ENCODE data around the gene COX7A2. TPM values are rescaled to one million over a fixed set of nuclear protein-coding genes. Genes with fewer than 3 reads are reported as not detected.
A peak's percentile ranks its signal among the peaks of the same experiment; 100 is the strongest.

COX7A2 gene
- total RNA-seq, 1 donor from 2014 or later: 232 TPM

DNA sequence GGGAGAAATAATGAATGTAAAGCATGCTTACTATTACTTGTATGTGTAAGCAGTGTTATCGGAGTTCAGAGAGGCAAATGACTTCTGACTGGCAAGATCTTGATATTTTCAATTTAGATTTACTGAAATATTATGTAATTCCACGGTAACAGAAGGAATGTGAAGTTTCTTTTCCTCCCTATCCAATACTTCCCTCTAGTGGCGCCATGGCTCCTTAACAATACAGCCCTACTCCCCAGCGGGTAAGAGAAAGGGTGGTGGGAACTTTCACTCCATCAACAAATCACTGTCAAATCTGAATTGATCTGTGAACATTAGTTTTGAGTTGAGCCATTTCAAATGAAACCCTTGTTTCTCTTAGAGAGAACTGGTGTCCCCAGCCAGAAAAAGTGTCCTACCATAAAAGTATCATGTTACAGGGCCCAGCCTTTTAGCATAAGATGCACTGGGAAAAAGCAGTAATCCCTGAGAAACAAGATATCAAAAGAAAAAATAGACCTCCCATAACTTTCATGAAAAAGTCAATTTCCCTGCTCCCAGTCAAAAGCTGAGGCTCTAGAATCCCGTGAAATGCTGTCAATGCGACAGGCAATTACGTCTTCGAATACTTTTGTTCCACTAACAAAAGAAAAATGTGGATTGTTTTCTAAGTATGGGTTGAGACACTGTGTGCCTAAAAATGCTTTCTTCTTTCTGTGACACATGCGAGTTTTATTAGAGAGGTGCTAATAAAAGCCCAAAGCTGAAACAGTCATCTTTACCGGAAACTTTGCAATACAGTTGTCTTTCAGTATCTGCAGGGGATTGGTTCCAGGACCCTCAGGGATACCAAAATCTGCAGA is 12.9 kb downstream of the COX7A2 start:
- Mint-ChIP-seq H3K27ac (no peak overlapping the region), H3K4me1 (peaks cover 4% of the 10 kb centered on the region), H3K36me3 (no peaks in the 10 kb centered on the region), H3K9me3 (peaks cover 10% of the 10 kb centered on the region), H3K27me3 (ENCODE audit: low read depth) (no peaks in the 10 kb centered on the region), H3K4me3 (no peak overlapping the region)
- TF ChIP-seq, protein P1, sequence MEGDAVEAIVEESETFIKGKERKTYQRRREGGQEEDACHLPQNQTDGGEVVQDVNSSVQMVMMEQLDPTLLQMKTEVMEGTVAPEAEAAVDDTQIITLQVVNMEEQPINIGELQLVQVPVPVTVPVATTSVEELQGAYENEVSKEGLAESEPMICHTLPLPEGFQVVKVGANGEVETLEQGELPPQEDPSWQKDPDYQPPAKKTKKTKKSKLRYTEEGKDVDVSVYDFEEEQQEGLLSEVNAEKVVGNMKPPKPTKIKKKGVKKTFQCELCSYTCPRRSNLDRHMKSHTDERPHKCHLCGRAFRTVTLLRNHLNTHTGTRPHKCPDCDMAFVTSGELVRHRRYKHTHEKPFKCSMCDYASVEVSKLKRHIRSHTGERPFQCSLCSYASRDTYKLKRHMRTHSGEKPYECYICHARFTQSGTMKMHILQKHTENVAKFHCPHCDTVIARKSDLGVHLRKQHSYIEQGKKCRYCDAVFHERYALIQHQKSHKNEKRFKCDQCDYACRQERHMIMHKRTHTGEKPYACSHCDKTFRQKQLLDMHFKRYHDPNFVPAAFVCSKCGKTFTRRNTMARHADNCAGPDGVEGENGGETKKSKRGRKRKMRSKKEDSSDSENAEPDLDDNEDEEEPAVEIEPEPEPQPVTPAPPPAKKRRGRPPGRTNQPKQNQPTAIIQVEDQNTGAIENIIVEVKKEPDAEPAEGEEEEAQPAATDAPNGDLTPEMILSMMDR (IDR thresholded peaks at IDR 0.05; ENCODE audit: unreplicated experiment): peak; percentile 36
- DNase-seq (ENCODE audit: low spot score in 2 of 2, unreplicated experiment in 2 of 2): no peak

DNA sequence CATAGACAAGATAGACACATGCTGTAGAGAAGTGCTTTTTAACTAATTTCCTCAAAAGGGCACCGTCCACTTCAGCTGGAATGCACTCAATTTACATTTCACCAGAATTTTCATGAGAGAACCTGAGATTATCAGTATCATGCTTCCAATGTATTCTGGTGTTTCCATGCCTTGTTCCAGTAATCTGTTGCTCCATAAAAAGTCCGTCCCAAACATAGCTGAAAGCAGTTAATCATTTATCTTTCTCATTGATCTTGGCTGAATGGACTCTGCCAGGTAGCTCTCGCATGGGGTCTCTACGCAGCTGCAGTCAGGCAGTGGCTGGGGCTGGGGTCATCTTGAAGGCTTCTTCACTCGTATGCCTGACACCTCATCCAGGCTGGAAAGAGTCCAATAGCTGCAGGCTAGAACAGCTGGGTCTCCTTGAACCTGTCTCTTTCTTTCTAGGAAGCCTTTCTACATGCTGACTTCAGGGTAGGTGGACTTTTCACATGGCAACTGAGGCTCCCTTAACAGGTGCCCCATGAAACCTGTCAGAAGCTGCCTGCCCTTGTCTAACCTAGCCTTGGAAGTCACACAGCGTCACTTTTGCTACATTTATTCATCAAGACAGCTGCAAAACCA is 19.2 kb downstream of the COX7A2 start:
- Mint-ChIP-seq H3K9me3 (peaks cover 10% of the 10 kb centered on the region), H3K4me1 (peaks cover 5% of the 10 kb centered on the region), H3K4me3 (no peak overlapping the region), H3K27me3 (ENCODE audit: low read depth) (no peaks in the 10 kb centered on the region), H3K27ac (no peak overlapping the region), H3K36me3 (no peaks in the 10 kb centered on the region)
- TF ChIP-seq, protein P1 (IDR thresholded peaks at IDR 0.05; ENCODE audit: unreplicated experiment): no peak
- no peak for DNase-seq (ENCODE audit: low spot score in 2 of 2, unreplicated experiment in 2 of 2)

DNA sequence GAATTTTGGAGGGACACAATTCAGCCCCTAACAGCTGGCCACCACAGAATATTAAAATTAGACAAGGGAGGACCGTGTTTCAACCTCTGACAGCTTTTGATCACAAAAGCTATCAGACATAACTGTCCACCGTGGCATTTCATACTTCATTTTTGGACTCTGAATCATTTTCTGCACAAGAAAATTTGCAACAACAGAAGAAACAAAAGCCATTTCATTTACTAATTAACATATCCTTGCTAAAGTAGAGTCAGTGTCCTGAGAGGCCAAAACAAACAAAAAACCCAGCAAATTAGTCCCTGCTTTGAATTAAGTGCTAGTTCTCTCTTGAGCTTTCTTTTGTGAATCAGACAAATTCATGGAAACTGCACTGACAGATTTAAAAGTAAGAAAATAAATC is 20.2 kb downstream of the COX7A2 start:
- no peaks in the 10 kb centered on the region for H3K36me3 Mint-ChIP-seq
- peaks cover 10% of the 10 kb centered on the region for H3K9me3 Mint-ChIP-seq
- DNase-seq (ENCODE audit: low spot score in 2 of 2, unreplicated experiment in 2 of 2): no peak
- H3K27ac Mint-ChIP-seq: no peak overlapping the region
- peaks cover 8% of the 10 kb centered on the region for H3K4me1 Mint-ChIP-seq
- no peak overlapping the region for H3K4me3 Mint-ChIP-seq
- H3K27me3 Mint-ChIP-seq (ENCODE audit: low read depth): no peaks in the 10 kb centered on the region
- TF ChIP-seq, protein P1 (IDR thresholded peaks at IDR 0.05; ENCODE audit: unreplicated experiment): no peak

DNA sequence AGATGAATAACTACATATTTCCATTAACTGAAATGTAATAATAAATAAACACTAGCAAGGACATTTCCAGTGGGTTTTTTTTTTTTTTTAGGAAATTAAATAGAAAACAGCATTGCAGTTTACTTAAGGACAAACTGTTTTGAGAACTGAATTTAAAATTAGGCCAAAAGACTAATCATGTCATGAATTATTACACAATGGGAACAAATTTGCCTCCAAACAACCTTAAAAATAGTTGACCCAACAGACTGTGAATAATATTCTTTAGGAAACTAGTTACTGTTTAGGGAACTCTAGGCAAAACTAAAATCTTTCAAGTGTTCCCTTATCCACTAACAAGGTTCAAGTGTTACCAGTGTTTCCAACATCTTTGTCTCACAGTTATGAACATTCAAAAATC is 21.3 kb downstream of the COX7A2 start:
- no peaks in the 10 kb centered on the region for H3K27me3 Mint-ChIP-seq (ENCODE audit: low read depth)
- no peak overlapping the region for H3K27ac Mint-ChIP-seq
- no peak overlapping the region for H3K4me3 Mint-ChIP-seq
- peaks cover 2% of the 10 kb centered on the region for H3K9me3 Mint-ChIP-seq
- TF ChIP-seq, protein P1 (IDR thresholded peaks at IDR 0.05; ENCODE audit: unreplicated experiment): no peak
- peaks cover 12% of the 10 kb centered on the region for H3K4me1 Mint-ChIP-seq
- H3K36me3 Mint-ChIP-seq: no peaks in the 10 kb centered on the region
- DNase-seq (ENCODE audit: low spot score in 2 of 2, unreplicated experiment in 2 of 2): no peak

DNA sequence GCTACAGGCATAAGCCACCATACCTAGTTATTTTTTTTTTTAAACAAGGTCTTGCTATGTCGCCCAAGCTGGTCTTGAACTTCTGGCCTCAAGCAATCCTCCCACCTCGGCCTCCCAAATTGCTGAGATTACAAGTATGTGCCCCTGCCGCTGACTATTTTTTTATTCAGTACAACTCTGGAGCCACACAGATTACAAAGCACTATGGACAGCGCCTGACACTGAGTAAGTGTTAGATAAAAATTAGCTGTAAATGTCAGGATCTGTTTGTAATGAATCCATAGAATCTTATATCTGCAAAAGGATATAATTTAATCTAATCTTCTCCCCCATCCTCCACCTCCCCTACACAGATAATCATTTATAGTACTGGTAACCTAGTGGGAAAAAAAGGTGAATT is 22.5 kb downstream of the COX7A2 start:
- H3K36me3 Mint-ChIP-seq: no peaks in the 10 kb centered on the region
- TF ChIP-seq, protein P1 (IDR thresholded peaks at IDR 0.05; ENCODE audit: unreplicated experiment): no peak
- DNase-seq (ENCODE audit: low spot score in 2 of 2, unreplicated experiment in 2 of 2): no peak
- no peaks in the 10 kb centered on the region for H3K9me3 Mint-ChIP-seq
- peaks cover 15% of the 10 kb centered on the region for H3K4me1 Mint-ChIP-seq
- H3K27ac Mint-ChIP-seq: no peak overlapping the region
- H3K4me3 Mint-ChIP-seq: no peak overlapping the region
- H3K27me3 Mint-ChIP-seq (ENCODE audit: low read depth): no peaks in the 10 kb centered on the region
